GM12891 (cell line): ENCODE results near the gene CDH23.

Experiments
- POLR2A ChIP-seq: IDR thresholded peaks from 2 replicates; pipeline ENCODE4 v1.6.1; 2011; ENCODE audit warnings: low read depth, low read length, control low read depth
- POLR2AphosphoS5 ChIP-seq: IDR thresholded peaks from 2 replicates; pipeline ENCODE4 v1.6.1; 2011; ENCODE audit warnings: low read depth, low read length, control low read depth
- POU2F2 ChIP-seq: IDR thresholded peaks from 2 replicates; pipeline ENCODE4 v1.6.1; 2011; ENCODE audit warnings: low read depth, mild to moderate bottlenecking, control low read depth, low read length, moderate library complexity
- SPI1 ChIP-seq: IDR thresholded peaks from 2 replicates; pipeline ENCODE4 v1.6.1; 2011; ENCODE audit warnings: low read depth, low read length, control low read depth
- TAF1 ChIP-seq: IDR thresholded peaks from 2 replicates; pipeline ENCODE4 v1.6.1; 2011; ENCODE audit warnings: low read depth, low read length, control low read depth

- TF ChIP-seq POLR2AphosphoS5 (no peak), TAF1 (no peak), POLR2A (no peak), POU2F2 (peak; percentile 89), SPI1 (no peak; the same call in 1 of the 2 replicates)
These were observed 301.4 kb downstream of the CDH23 start for GRCh38 chr10:71697938-71698709.
